ENCODE measurements around the gene TAC3.
"Not testable (repeated sequence)": the region's sequence is repeated elsewhere in the genome, so short reads cannot be mapped to it uniquely, and the experiment has no call there.

Gene TAC3

GRCh38 chr12:57016348-57016747 lies at the start of gene TAC3:
TAC3 (minus strand) TSS chr12:57016529; CDS start chr12:57015797, 732 bp downstream.
- peak; percentile 27 for DNase-seq

GRCh38 chr12:57063991-57064685 lies 47.8 kb upstream of the TAC3 start:
- no peak for DNase-seq

- DNase-seq: no peak
Measured at GRCh38 chr12:57058454-57058853, 42.1 kb upstream of the TAC3 start.

GRCh38 chr12:57057067-57057751 lies 40.9 kb upstream of the TAC3 start:
- DNase-seq: no peak

GRCh38 chr12:57055824-57056223 lies 39.5 kb upstream of the TAC3 start:
- no peak for DNase-seq

DNA sequence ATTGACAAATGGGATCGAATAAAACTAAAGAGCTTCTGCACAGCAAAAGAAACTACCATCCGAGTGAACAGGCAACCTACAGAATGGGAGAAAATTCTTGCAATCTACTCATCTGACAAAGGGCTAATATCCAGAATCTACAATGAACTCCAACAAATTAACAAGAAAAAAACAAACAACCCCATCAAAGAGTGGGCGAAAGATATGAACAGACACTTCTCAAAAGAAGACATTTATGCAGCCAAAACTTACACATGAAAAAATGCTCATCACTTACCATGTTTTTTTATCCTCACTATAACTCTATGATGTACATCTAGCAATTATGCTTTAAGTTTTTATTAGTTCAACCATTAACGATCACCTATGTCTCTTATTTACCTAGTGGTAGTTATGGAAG lies 37.6 kb upstream of the TAC3 start:
- DNase-seq: not testable (repeated sequence)

DNA sequence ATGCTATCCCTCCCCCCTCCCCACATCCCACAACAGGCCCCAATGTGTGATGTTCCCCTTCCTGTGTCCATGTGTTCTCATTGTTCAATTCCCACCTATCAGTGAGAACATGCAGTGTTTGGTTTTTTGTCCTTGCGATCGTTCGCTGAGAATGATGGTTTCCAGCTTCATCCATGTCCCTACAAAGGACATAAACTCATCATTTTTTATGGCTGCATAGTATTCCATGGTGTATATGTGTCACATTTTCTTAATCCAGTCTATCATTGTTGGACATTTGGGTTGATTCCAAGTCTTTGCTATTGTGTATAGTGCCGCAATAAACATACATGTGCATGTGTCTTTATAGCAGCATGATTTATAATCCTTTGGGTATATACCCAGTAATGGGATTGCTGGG lies 36.8 kb upstream of the TAC3 start:
- DNase-seq: not testable (repeated sequence)

GRCh38 chr12:57051011-57051410 lies 34.7 kb upstream of the TAC3 start:
- DNase-seq: no peak

- no peak for DNase-seq
Measured at GRCh38 chr12:57049890-57050289, 33.6 kb upstream of the TAC3 start, which contains the start of gene MYO1A. MYO1A (minus strand) TSS chr12:57050129; CDS start chr12:57048323, 1,806 bp downstream.

DNA sequence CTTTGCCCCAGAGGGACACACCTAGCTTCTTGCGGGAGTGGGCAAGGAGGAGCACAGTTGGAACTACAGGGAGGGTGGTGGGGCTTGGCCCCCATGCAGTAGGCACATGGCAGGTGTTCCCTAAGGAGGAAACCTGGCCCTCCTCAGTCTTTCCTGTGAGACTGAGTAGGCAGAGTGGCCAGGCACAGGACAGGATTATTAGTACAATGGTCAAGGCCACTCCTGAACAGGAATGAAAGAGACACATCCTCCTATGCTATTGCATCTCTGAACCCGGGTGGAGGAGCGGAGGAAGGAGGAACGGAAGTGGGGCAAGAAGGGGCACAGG lies 32.8 kb upstream of the TAC3 start:
- DNase-seq: no peak

DNA sequence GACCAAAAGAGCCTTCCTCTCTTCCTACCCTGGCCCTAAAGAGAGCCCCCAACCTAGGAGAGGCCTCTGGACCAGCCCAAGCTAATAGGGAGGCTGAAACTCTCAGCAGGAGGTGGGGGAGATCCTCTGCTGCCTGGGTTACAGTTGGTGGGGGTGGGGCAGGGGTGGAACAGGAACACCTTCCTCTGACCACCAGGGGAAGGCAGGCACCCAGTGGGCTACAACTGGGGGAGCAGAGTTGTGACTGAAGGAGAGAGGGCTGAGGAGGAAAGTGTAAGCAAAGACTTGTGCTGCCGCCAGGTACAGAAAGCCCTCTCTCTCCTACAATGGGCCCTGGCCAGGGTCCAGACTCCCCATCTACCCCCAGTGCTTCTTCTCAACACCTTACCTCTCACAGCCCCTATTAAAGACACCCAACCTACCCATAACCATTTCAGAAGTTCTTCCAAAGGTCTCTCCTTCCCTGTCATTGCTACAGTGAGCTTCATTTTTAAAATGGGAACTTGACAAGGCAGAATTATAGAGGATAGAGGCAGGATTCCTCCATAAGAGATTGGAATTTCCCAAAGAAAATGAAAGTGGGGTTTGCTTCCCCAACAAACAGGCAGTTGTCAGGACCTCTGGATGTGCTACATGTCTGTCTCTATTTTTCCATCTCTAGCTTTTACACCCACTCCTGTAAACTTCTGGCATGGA lies 32.2 kb upstream of the TAC3 start:
- DNase-seq: no peak

DNA sequence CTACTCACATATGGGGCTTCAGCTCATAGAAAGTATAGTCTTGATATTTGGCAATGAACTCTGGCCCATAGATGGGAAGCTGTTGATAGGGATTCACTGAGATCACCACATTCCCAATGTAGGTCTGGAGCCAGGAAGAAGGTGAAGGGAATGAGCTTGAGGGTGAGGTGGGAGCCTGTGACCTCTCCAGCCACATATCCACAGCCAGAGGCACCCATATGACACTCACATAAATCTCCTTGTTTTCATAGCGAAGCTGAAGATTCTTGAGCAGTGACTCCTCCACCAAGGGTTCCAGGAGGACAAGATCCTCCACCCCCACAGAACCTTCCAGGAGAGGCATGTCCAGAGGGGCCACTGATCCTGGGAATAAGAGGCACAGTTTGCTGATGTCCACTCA lies 31.7 kb upstream of the TAC3 start:
- no peak for DNase-seq

DNA sequence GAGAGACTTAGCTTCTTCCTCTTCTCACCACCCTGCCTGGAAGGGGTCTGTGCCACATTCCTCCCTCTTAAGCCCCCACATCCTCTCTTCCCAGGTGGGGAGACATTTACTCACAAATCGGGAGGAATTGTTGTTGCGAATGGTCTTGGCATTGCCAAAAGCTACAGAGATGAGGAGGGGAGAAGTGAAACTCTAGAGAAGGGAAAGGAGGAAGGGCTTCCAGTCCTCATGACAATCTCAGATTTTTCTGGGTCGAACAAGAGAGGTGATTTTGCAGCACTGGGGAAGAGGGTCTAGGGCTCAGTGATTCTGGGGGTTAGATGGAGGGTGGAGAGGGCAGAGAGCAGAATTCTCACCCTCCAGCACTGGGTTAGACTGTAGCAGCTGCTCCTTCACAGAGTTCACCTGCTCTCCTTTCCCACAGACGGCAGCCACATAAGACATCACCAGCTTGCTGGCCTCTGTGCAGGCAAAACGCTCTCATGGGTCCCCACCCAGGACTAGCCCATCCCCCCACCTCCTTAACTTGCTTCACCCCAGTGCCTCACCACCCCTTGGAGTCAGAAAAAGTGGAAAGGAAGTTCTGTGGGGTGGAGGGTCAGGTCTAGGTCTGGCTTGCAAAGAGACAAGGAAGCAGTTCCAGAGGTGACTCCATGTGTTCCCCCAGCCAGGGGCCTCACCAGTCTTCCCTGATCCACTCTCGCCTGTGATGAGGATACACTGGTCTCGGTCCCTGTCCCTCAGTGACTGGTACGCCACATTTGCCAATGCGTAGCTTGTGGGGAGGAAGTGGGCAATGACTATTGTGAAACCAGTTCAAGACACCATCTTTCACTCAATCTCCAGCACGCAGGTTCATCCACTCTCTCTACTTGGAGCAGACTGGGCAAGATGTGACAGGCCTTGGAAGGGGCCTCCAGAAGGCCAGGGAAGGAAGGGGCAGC lies 30.9 kb upstream of the TAC3 start:
- DNase-seq: no peak

GRCh38 chr12:57046086-57046791 lies 29.9 kb upstream of the TAC3 start:
- DNase-seq: no peak

GRCh38 chr12:57044889-57045288 lies 28.6 kb upstream of the TAC3 start:
- DNase-seq: no peak

DNA sequence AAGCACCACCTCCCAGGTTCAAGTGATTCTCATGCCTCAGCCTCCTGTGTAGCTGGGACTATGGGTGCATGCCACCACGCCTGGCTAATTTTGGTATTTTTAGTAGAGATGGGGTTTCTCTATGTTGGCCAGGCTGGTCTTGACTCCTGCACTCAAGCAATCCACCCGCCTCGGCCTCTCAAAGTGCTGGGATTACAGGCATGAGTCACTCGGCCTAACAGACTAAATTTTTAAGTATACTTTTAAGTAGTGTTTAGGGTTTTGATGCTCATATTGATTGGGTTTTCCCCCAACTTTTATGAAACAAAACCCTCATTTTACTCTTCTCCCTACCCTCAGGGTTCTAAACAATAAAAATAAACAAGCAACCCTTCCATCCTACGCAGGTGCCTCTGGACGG lies 28.1 kb upstream of the TAC3 start:
- DNase-seq: no peak

DNA sequence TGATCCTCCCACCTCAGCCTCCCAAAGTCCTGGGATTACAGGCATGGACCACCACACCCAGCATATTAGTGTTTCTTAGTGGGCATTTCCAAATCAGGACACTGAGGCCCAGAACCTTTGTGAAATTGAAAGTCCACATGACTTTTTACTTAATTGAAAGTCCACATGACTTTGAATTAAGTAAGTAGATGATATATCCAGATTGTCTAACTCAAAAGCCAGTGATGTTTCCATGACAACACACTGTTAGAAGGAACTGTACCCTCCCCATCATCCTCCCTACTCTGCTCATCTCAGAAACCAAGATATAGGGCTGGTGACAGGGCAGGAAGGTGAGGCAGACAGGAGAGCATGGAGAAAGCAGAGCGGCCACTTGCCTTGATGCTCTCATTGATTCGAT lies 26.4 kb upstream of the TAC3 start:
- no peak for DNase-seq

DNA sequence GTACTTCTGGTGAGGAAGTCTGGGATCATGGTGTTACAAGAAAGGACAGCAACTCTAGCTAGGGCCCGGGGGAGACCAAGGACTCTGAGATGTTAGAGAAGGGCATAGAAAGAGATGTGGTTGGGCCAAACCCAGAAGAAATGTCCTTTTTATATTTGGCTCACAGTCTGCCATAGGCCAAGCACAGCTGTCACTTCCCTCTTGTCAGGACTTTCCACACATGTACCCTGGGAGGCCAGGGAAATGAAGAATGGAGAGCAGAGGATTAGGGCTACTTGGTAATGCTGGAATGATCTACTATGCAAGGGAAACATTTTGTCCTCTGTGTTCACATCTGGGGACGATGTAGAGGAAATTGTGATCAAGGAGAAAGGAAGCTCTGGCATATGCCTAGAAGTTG lies 24.4 kb upstream of the TAC3 start:
- DNase-seq: no peak

DNA sequence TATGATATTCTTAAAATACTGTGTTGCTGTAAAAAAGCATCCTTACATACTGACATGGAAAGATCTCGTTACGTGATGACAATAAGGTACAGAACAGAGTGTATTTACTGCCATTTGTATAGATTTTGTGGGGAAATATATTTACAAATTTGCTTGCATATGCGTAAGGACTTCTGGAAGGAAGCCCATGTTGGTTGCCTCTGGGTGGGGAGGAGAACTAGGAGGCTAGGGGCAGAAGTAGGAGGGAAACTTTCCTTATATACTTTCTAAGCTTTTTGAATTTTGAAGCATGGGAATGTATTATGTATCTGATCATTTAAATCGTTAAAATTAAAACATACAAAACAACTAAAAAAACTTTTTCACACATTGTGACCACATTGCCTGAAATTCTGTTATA lies 23.9 kb upstream of the TAC3 start:
- DNase-seq: no peak

DNA sequence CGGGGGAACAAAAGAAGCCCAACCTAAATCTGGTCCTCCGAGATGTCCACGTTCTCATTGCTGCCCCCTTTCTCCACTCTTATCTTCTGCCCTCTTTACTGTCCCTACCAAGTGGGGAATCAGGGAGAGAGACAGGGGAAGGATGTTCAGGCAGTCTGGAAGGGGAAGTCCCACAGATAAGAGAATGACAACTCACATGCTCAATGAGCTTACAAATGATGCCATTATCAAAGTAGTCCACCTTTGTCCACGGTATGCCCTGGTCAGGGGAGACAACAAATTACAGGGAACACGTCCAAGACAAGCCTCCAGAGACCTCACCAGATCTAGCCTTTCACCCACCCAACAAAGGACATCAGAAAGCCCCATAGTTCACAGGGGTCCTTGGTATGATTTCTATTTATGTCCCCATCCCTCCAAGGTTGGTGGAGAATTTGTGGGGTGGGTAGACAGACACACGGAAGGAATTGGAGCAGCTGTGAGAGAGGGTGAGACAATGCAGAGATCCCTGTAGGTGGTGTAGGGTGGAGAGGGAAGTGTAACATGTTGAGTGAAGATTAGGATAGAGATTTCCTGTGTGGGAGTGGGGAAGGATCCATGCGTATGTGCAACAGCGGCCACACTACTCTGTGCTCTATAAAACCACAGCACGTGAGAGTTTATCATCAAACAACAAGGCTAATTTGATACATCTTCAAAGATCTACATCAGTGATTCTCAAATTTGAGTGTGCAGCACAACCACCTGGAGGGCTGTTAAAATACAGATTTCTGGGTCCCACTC lies 22.9 kb upstream of the TAC3 start:
- DNase-seq: no peak

- no peak for DNase-seq
Measured at GRCh38 chr12:57037264-57037663, 20.9 kb upstream of the TAC3 start.

GRCh38 chr12:57033431-57033830 lies 17.1 kb upstream of the TAC3 start:
- no peak for DNase-seq
